H1 (cell line): ENCODE results near the gene SLC22A31. TPM values are rescaled to one million over a fixed set of nuclear protein-coding genes. Genes with fewer than 3 reads are reported as not detected.

ENCODE experiments used
- CTCF ChIA-PET: fragments of 300-600 bp; sonication (Branson Sonifier 250); formaldehyde crosslinking; loops from one replicate; lab custom pipeline; 2021; ENCODE audit not compliant: partially characterized antibody; lab: Charles Lee
- POLR2A ChIA-PET: fragments of 300-600 bp; sonication (Branson Sonifier 250); formaldehyde crosslinking; loops from one replicate; lab custom pipeline; 2021; ENCODE audit warnings: inconsistent platforms; ENCODE audit not compliant: partially characterized antibody; lab: Charles Lee
- DNase-seq, 2 experiments: peaks; one replicate each; pipeline versions ENCODE4 v3.0.0 to v3.0.0-alpha.2; 2010 to 2022; ENCODE audit warnings: low spot score in 2 of 2, low read depth in 1 of 2, mixed read lengths in 1 of 2
- FAIRE-seq: peaks from 2 replicates; lab custom pipeline; 2011; peaks lifted over from hg19 to GRCh38; lab: Jason Lieb, UNC
- H2AFZ ChIP-seq: 2 replicates; pipeline ENCODE4 v1.8.1; 2012; ENCODE audit warnings: low read length, inconsistent platforms
- H2AK5ac ChIP-seq: 2 replicates; pipeline ENCODE4 v1.6.1; 2013; ENCODE audit warnings: low read depth, low read length
- H2BK120ac ChIP-seq: replicated peaks from 2 replicates; pipeline ENCODE3; 2013; ENCODE audit warnings: low read depth, low read length, inconsistent platforms
- H2BK12ac ChIP-seq: 2 replicates; pipeline ENCODE4 v1.6.1; 2013; ENCODE audit warnings: low read depth, low read length
- H2BK15ac ChIP-seq: 2 replicates; pipeline ENCODE4 v1.6.1; 2013; ENCODE audit warnings: low read length
- H2BK20ac ChIP-seq: 2 replicates; pipeline ENCODE4 v1.6.1; 2013; ENCODE audit warnings: low read length
- H2BK5ac ChIP-seq: 2 replicates; pipeline ENCODE4 v1.6.1; 2013; ENCODE audit warnings: low read depth, low read length
- H3K14ac ChIP-seq: 2 replicates; pipeline ENCODE4 v1.6.1; 2013; ENCODE audit warnings: inconsistent platforms; ENCODE audit not compliant: insufficient read length
- H3K18ac ChIP-seq: 2 replicates; pipeline ENCODE4 v1.6.1; 2013; ENCODE audit warnings: low read length; ENCODE audit errors: extremely low read depth
- H3K23ac ChIP-seq: 2 replicates; pipeline ENCODE4 v1.6.1; 2013; ENCODE audit warnings: inconsistent platforms; ENCODE audit not compliant: insufficient read length
- H3K23me2 ChIP-seq: 2 replicates; pipeline ENCODE4 v1.6.1; 2013; ENCODE audit warnings: low read depth, low read length
- H3K27ac ChIP-seq: 2 replicates; pipeline ENCODE4 v1.6.1; 2011; ENCODE audit warnings: low read depth, low read length, inconsistent platforms
- H3K27me3 ChIP-seq, 4 experiments: replicated peaks in 1 of 4; 1 replicate in 1 of 4; 2 replicates in 3 of 4; pipeline versions ENCODE4 v1.6.1 to v1.8.1; 2011 to 2013; ENCODE audit warnings: low read length in 3 of 4, mild to moderate bottlenecking in 3 of 4, inconsistent platforms in 2 of 4, mixed read lengths in 2 of 4, moderate library complexity in 1 of 4; ENCODE audit not compliant: control insufficient read depth in 3 of 4, insufficient read depth in 3 of 4; ENCODE audit errors: extremely low read depth in 1 of 4
- H3K36me3 ChIP-seq, 4 experiments: 2 replicates each; pipeline versions ENCODE4 v1.6.1 to v1.8.1; 2011 to 2013; ENCODE audit warnings: mild to moderate bottlenecking in 4 of 4, low read length in 3 of 4, moderate library complexity in 2 of 4, control low read depth in 1 of 4, inconsistent platforms in 1 of 4; ENCODE audit not compliant: insufficient read depth in 4 of 4, control insufficient read depth in 2 of 4
- H3K4ac ChIP-seq: replicated peaks from 2 replicates; pipeline ENCODE3; 2013; ENCODE audit warnings: low read length, low read depth, mixed read lengths, inconsistent platforms; ENCODE audit not compliant: insufficient read length
- H3K4me1 ChIP-seq, 4 experiments: replicated peaks in 1 of 4; 1 replicate in 1 of 4; 2 replicates in 3 of 4; pipeline versions ENCODE4 v1.6.1 to v1.8.1; 2011 to 2013; ENCODE audit warnings: low read length in 3 of 4, inconsistent platforms in 2 of 4, mixed read lengths in 1 of 4; ENCODE audit not compliant: insufficient read depth in 4 of 4, control insufficient read depth in 3 of 4
- H3K4me2 ChIP-seq, 2 experiments: 2 replicates each; pipeline versions ENCODE4 v1.6.1 to v1.8.1; 2011 to 2013; ENCODE audit warnings: low read depth in 2 of 2, low read length in 2 of 2, control low read depth in 1 of 2, inconsistent platforms in 1 of 2, mild to moderate bottlenecking in 1 of 2; ENCODE audit not compliant: insufficient read depth in 1 of 2
- H3K4me3 ChIP-seq, 4 experiments: fragments of 200-600, 300-600 bp in 1 of 4; sonication (generic), shearing (Covaris generic), sonication (Bioruptor Twin) in 1 of 4; 2 replicates each; pipeline versions ENCODE4 v1.5.1 to v1.8.1; 2011 to 2016; ENCODE audit warnings: low read length in 4 of 4, low read depth in 3 of 4, control low read depth in 2 of 4, inconsistent platforms in 2 of 4, mild to moderate bottlenecking in 2 of 4, mixed read lengths in 1 of 4, moderate library complexity in 1 of 4; ENCODE audit not compliant: insufficient read depth in 2 of 4; ENCODE audit errors: extremely low read depth in 1 of 4
- H3K56ac ChIP-seq: replicated peaks from 2 replicates; pipeline ENCODE3; 2013; ENCODE audit warnings: low read depth, mild to moderate bottlenecking, mixed read lengths, low read length, inconsistent platforms; ENCODE audit not compliant: insufficient read length
- H3K79me1 ChIP-seq: 2 replicates; pipeline ENCODE4 v1.6.1; 2013; ENCODE audit warnings: low read depth, low read length, control low read depth
- H3K79me2 ChIP-seq, 2 experiments: 2 replicates each; pipeline versions ENCODE4 v1.6.1 to v1.8.1; 2012 to 2013; ENCODE audit warnings: low read length in 2 of 2, mild to moderate bottlenecking in 2 of 2, inconsistent platforms in 1 of 2; ENCODE audit not compliant: insufficient read depth in 2 of 2, control insufficient read depth in 1 of 2
- H3K9ac ChIP-seq, 4 experiments: replicated peaks in 1 of 4; 1 replicate in 1 of 4; 2 replicates in 3 of 4; pipeline versions ENCODE4 v1.6.1 to v1.8.1; 2011 to 2013; ENCODE audit warnings: low read depth in 3 of 4, low read length in 3 of 4, control low read depth in 2 of 4, mild to moderate bottlenecking in 2 of 4, moderate library complexity in 2 of 4, inconsistent platforms in 1 of 4; ENCODE audit errors: extremely low read depth in 1 of 4
- H3K9me3 ChIP-seq, 2 experiments: 2 replicates each; pipeline versions ENCODE4 v1.6.1 to v1.8.1; 2012 to 2013; ENCODE audit warnings: mild to moderate bottlenecking in 2 of 2, moderate library complexity in 2 of 2, control low read depth in 1 of 2, inconsistent platforms in 1 of 2, low read depth in 1 of 2, low read length in 1 of 2, mixed read lengths in 1 of 2; ENCODE audit not compliant: insufficient read depth in 2 of 2
- H4K20me1 ChIP-seq, 2 experiments: replicated peaks in 1 of 2; 2 replicates each; pipeline versions ENCODE3 to v1.8.1; 2011 to 2013; ENCODE audit warnings: inconsistent platforms in 2 of 2, low read length in 2 of 2, mild to moderate bottlenecking in 1 of 2; ENCODE audit not compliant: insufficient read depth in 2 of 2, control insufficient read depth in 1 of 2
- H4K5ac ChIP-seq: 2 replicates; pipeline ENCODE4 v1.6.1; 2013; ENCODE audit warnings: low read length, low read depth, mixed read lengths, inconsistent platforms; ENCODE audit not compliant: insufficient read length
- H4K8ac ChIP-seq: 2 replicates; pipeline ENCODE4 v1.8.0; 2013; ENCODE audit warnings: mild to moderate bottlenecking, moderate library complexity, low read length, inconsistent platforms; ENCODE audit not compliant: insufficient read depth; ENCODE audit errors: extremely low read depth
- H4K91ac ChIP-seq: replicated peaks from 2 replicates; pipeline ENCODE3; 2013; ENCODE audit warnings: low read length, mixed read lengths, inconsistent platforms; ENCODE audit not compliant: insufficient read length
- KDM4A ChIP-seq: IDR thresholded peaks from one replicate; pipeline ENCODE4 v1.7.1; 2012; ENCODE audit warnings: low read depth, mild to moderate bottlenecking, moderate library complexity, low read length, inconsistent platforms; ENCODE audit not compliant: severe bottlenecking
- NANOG ChIP-seq: IDR thresholded peaks from 2 replicates; pipeline ENCODE4 v1.6.1; 2011; ENCODE audit warnings: low read length, low read depth, mild to moderate bottlenecking, inconsistent platforms; ENCODE audit not compliant: insufficient read depth, poor library complexity, severe bottlenecking
- SP1 ChIP-seq: IDR thresholded peaks from 2 replicates; pipeline ENCODE4 v1.6.1; 2011; ENCODE audit warnings: low read depth, low read length
- SRF ChIP-seq: IDR thresholded peaks from 2 replicates; pipeline ENCODE4 v1.6.1; 2011; ENCODE audit warnings: mild to moderate bottlenecking, low read depth, low read length, moderate library complexity
- TBP ChIP-seq: IDR thresholded peaks from 2 replicates; pipeline ENCODE4 v1.6.1; 2011; ENCODE audit warnings: low read depth, low read length, improper control_type of control experiment
- WGBS, 2 experiments: shearing (Covaris generic) in 1 of 2; methylation state at CpG; one replicate each; pipeline versions ENCODE4 v1.1.6 to v1.1.7; 2013 to 2015; ENCODE audit warnings: low lambda C conversion rate in 2 of 2, mixed read lengths in 2 of 2, inconsistent platforms in 1 of 2, low coverage in 1 of 2, missing lambda C conversion rate in 1 of 2; ENCODE audit not compliant: insufficient replicate concordance in 2 of 2, insufficient coverage in 1 of 2, insufficient read length in 1 of 2; ENCODE audit errors: extremely low coverage in 1 of 2, missing lambda C conversion rate in 1 of 2; 5-methylcytosine and 5-hydroxymethylcytosine counted together
- polyA plus RNA-seq, 7 experiments: library from polyadenylated mRNA; depleted of rRNA in 3 of 7; stranded (reverse) in 5 of 7; unstranded in 2 of 7; fragments of >200 nt in 5 of 7; fragments of 200-250 nt in 2 of 7; gene quantifications; 1 replicate in 5 of 7; 2 replicates in 1 of 7; 4 replicates in 1 of 7; pipeline versions ENCODE4 v1.2.1 to v1.2.3, GENCODE V29; 2011 to 2013; ENCODE audit warnings: missing spikeins in 2 of 7, mixed read lengths in 2 of 7
- total RNA-seq: library from RNA; stranded (reverse); fragmentation: NEBNext Ultra II Directional; extraction: Animal tissue kit (Norgen Biotek cat#: 25700); gene quantifications from 2 replicates; pipeline ENCODE4 v1.2.1, GENCODE V29; 2021

Gene SLC22A31
- total and polyA plus RNA-seq, 2 of the 8 experiments (the other 6 are each of a cell fraction or from before 2014, with no cell fraction given): 7.7 to 10.6 TPM

- ChIA-PET POLR2A (interaction anchor here (0.6 kb wide), 2 partner anchors 295 to 512 kb away, joined by 3 to 4 read pairs; no protein-coding TSS in a partner anchor), CTCF (interaction anchor here (2.3 kb wide), 1 partner anchor 52 kb away, joined by 5 read pairs; no protein-coding TSS in a partner anchor)
- Histone ChIP-seq H2BK20ac (no peak overlapping the region), H2BK15ac (no peak overlapping the region), H4K8ac (no peak overlapping the region), H2BK12ac (no peak overlapping the region), H3K9ac (no peak overlapping the region), H2BK5ac (no peak overlapping the region), H3K56ac (no peak overlapping the region), H3K27ac (no peak overlapping the region), H3K27me3 (no peaks in the 10 kb centered on the region), H2AK5ac (no peak overlapping the region), H3K4ac (no peak overlapping the region), H4K20me1 (peaks cover 0 to 5% of the 10 kb centered on the region in 2 experiments), H3K9me3 (no peaks in the 10 kb centered on the region), H3K4me3 (no peak overlapping the region), H3K23ac (no peak overlapping the region), H4K91ac (no peak overlapping the region), H3K23me2 (peaks cover 4% of the 10 kb centered on the region; the same call in 1 of the 2 replicates), H2AFZ (no peak overlapping the region), H4K5ac (no peak overlapping the region), H3K18ac (no peak overlapping the region), H3K79me1 (peaks cover 2% of the 10 kb centered on the region; the same call in 1 of the 2 replicates), H3K36me3 (peaks cover 2 to 18% (median 11%) of the 10 kb centered on the region in 4 experiments; a peak in 6 of 8 replicates), H3K4me2 (no peak overlapping the region), H3K79me2 (peaks cover 0 to 13% of the 10 kb centered on the region in 2 experiments; a peak in 3 of 4 replicates), H2BK120ac (no peak overlapping the region), H3K14ac (no peak overlapping the region), H3K4me1 (peaks cover 0 to 2% (median under 1%) of the 10 kb centered on the region in 4 experiments; a peak in 2 of 7 replicates)
- 85% methylated on average over 5 of the region's 5 CpGs; no CpG with 5 or more reads in 1 of the 2 experiments for WGBS, 2 experiments
- TF ChIP-seq KDM4A: no peak
- no peak for TF ChIP-seq SP1
- TF ChIP-seq SRF: no peak
- TF ChIP-seq NANOG: no peak
- no peak for TF ChIP-seq TBP
- FAIRE-seq: no peak
- no peak for DNase-seq
Measured at GRCh38 chr16:89219365-89219764, 19.0 kb upstream of the SLC22A31 start.
